Measurements from ENCODE around the gene MYO5C. TPM values are rescaled to one million over a fixed set of nuclear protein-coding genes. Genes with fewer than 3 reads are reported as not detected.

Gene MYO5C
- total RNA-seq, 1 experiment from 2014 or later: 48.1 TPM

DNA sequence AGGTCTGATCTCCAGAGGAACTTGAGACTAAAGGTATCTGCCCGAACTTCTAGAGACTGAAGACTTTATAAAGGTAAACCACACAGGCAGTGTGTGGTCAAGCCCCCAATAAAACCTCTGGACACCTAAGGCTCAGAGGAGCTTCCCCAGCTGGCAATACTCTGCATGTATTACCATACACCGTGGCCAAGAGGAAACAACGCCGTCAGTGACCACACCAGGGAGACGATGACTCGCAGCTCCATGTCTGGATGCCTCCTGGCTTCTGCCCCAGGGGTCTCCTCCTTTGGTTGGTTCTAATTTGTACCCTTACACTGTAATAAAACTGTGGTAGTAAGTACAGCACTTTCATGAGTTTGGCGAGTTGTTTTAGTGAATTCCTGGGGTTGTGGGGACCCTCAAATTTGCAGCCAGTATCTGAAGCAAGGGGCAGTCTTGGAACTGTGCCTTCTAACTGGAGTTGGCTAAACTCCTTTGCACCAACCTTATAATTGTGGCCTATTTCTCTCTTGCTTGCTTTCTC lies 150.9 kb downstream of the MYO5C start:
- DNase-seq: no peak
- H3K9me3 Mint-ChIP-seq (ENCODE audit: low read depth, unreplicated experiment): no peaks in the 10 kb centered on the region
- H3K4me3 Mint-ChIP-seq (ENCODE audit: low read depth, unreplicated experiment): no peak overlapping the region
- CTCF ChIA-PET: no interaction called here
- intact Hi-C loops (cut with micrococcal nuclease; ENCODE audit: unreplicated experiment): no loop called here
- no peaks in the 10 kb centered on the region for H3K27me3 Mint-ChIP-seq (ENCODE audit: unreplicated experiment)
- no TSS peak for BruUV-seq (replicated peaks)
- no peak overlapping the region for H3K27ac Mint-ChIP-seq (ENCODE audit: unreplicated experiment)
- H3K36me3 Mint-ChIP-seq (ENCODE audit: insufficient read depth, unreplicated experiment): peaks cover 17% of the 10 kb centered on the region
- TF ChIP-seq, protein P1, sequence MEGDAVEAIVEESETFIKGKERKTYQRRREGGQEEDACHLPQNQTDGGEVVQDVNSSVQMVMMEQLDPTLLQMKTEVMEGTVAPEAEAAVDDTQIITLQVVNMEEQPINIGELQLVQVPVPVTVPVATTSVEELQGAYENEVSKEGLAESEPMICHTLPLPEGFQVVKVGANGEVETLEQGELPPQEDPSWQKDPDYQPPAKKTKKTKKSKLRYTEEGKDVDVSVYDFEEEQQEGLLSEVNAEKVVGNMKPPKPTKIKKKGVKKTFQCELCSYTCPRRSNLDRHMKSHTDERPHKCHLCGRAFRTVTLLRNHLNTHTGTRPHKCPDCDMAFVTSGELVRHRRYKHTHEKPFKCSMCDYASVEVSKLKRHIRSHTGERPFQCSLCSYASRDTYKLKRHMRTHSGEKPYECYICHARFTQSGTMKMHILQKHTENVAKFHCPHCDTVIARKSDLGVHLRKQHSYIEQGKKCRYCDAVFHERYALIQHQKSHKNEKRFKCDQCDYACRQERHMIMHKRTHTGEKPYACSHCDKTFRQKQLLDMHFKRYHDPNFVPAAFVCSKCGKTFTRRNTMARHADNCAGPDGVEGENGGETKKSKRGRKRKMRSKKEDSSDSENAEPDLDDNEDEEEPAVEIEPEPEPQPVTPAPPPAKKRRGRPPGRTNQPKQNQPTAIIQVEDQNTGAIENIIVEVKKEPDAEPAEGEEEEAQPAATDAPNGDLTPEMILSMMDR (IDR thresholded peaks at IDR 0.05; ENCODE audit: unreplicated experiment): no peak
- H3K4me1 Mint-ChIP-seq (ENCODE audit: low read depth, unreplicated experiment): no peaks in the 10 kb centered on the region

DNA sequence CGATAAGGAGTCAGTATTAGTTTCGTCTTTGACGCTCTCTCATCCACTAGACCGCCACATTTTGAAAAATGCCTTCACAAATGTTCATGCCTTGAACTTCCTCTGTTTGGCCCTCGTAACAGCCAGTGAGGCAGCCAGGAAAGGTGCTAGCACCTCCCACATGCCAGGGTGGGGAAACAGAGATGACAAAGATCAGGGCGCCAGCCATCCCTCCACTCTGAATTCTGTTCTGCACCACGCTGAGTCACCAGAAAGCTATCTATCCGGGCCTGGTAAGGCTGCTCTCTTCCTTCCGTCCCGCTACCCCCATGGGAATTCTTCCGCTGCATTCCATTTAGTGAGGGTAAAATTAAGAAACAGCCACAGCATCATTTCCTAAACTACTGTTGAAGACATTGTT lies 151.7 kb downstream of the MYO5C start:
- Mint-ChIP-seq H3K27me3 (ENCODE audit: unreplicated experiment) (no peaks in the 10 kb centered on the region), H3K36me3 (ENCODE audit: insufficient read depth, unreplicated experiment) (peaks cover 20% of the 10 kb centered on the region), H3K4me1 (ENCODE audit: low read depth, unreplicated experiment) (no peaks in the 10 kb centered on the region), H3K9me3 (ENCODE audit: low read depth, unreplicated experiment) (no peaks in the 10 kb centered on the region), H3K4me3 (ENCODE audit: low read depth, unreplicated experiment) (no peak overlapping the region), H3K27ac (ENCODE audit: unreplicated experiment) (no peak overlapping the region)
- TF ChIP-seq, protein P1 (IDR thresholded peaks at IDR 0.05; ENCODE audit: unreplicated experiment): no peak
- intact Hi-C loops (cut with micrococcal nuclease; ENCODE audit: unreplicated experiment): no loop called here
- CTCF ChIA-PET: no interaction called here
- no TSS peak for BruUV-seq (replicated peaks)
- DNase-seq: no peak

Small RNA genes lying within 50 kb of the gene (microRNA-seq; reads per million reads assigned to microRNA genes)
- gene MIR1266: 17.9 reads per million, percentile 43 among the genes with 10 or more reads in this experiment

Other genes starting within 250 kb of the MYO5C start
- gene BCL2L10, start 183.0 kb downstream of the MYO5C start, total RNA-seq (2022): 0.47 TPM in 1 of 2 replicates, not detected in the other
- gene GNB5, start 104.4 kb downstream of the MYO5C start, total RNA-seq (2022): 35.6 and 48.8 TPM in 2 replicates
- 5.1 and 6.1 TPM in 2 replicates for gene MYO5A, start 233.1 kb upstream of the MYO5C start, total RNA-seq (2022)

Measured in Calu3 (cell line).